ENCODE results near the gene SLC4A5. TPM values are rescaled to one million over a fixed set of nuclear protein-coding genes. Genes with fewer than 3 reads are reported as not detected.

SLC4A5 gene
- total and polyA plus RNA-seq, 7 donors, result under 0.01 to 12.2 (median 1.8) TPM

DNA sequence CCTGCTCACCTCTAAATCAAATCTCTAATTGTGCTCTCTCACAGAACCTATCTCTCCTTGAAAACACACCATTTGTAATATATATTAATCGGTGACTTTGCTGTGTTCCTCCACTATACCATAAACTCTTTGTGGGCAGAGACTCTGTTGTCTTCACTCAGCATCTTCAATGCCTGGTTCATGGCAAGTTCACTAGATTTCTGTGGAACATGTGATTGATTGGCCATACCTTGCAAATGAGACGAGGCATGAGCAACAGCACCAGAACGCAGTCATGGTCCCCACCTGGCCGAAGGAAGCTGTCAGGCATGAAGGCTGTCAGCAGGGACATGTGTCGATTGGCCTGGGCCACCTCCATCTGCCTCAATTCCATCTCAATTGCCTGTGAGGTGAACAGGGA, 25.3 kb upstream of the SLC4A5 start:
- TF ChIP-seq POLR2AphosphoS5 (IDR thresholded peaks at IDR 0.05) (no peak), POLR2A (IDR thresholded peaks at IDR 0.05) (no peak), EP300 (IDR thresholded peaks at IDR 0.05) (no peak)
- TF ChIP-seq, protein P1, sequence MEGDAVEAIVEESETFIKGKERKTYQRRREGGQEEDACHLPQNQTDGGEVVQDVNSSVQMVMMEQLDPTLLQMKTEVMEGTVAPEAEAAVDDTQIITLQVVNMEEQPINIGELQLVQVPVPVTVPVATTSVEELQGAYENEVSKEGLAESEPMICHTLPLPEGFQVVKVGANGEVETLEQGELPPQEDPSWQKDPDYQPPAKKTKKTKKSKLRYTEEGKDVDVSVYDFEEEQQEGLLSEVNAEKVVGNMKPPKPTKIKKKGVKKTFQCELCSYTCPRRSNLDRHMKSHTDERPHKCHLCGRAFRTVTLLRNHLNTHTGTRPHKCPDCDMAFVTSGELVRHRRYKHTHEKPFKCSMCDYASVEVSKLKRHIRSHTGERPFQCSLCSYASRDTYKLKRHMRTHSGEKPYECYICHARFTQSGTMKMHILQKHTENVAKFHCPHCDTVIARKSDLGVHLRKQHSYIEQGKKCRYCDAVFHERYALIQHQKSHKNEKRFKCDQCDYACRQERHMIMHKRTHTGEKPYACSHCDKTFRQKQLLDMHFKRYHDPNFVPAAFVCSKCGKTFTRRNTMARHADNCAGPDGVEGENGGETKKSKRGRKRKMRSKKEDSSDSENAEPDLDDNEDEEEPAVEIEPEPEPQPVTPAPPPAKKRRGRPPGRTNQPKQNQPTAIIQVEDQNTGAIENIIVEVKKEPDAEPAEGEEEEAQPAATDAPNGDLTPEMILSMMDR (IDR thresholded peaks at IDR 0.05), result no peak
- intact Hi-C loops (cut with DNase I), result no loop called here
- Histone ChIP-seq H3K36me3 (peaks cover 64 to 81% (median 78%) of the 10 kb centered on the region in 4 donors), H3K27ac (no peak overlapping the region), H3K27me3 (no peaks in the 10 kb centered on the region), H3K4me1 (peaks cover 0 to 11% (median 6%) of the 10 kb centered on the region in 4 donors), H3K9me3 (no peaks in the 10 kb centered on the region), H3K4me3 (no peak overlapping the region)
- DNase-seq, result no peak
- WGBS, 2 donors, result 96% methylated on average over 5 of the region's 5 CpGs

DNA sequence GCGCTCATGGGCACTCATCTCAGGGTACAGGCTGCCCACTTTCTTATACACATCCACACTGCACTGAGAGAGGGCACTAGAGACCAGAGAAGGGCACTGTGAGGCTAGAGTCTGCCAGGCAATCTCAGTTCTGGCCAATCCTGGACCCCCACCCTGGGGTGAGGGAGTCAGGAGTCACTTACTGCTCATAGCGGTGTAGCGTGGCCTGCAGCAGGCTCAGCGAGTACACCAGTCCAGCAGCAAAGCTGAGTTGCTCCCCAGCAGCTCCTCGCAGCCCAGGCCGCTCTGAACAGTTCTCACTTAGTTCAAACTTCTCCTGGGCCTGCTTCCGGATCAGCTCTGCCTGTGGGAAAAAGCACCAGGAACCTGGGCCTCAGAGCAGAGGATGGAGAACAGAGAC, 24.6 kb upstream of the SLC4A5 start:
- peaks cover 0 to 4% (median 0%) of the 10 kb centered on the region in 4 donors for H3K4me1 ChIP-seq
- H3K9me3 ChIP-seq, result no peaks in the 10 kb centered on the region
- TF ChIP-seq POLR2AphosphoS5 (IDR thresholded peaks at IDR 0.05) (no peak), POLR2A (IDR thresholded peaks at IDR 0.05) (no peak), EP300 (IDR thresholded peaks at IDR 0.05) (no peak)
- TF ChIP-seq, protein P1 (IDR thresholded peaks at IDR 0.05), result no peak
- DNase-seq, result peak; percentile 20
- peaks cover 69 to 88% (median 85%) of the 10 kb centered on the region in 4 donors for H3K36me3 ChIP-seq
- H3K4me3 ChIP-seq, result no peak overlapping the region
- WGBS, 2 donors, result 98% methylated on average over 7 of the region's 7 CpGs
- intact Hi-C loops (cut with DNase I), result no loop called here
- H3K27me3 ChIP-seq, result no peaks in the 10 kb centered on the region
- H3K27ac ChIP-seq, result no peak overlapping the region

DNA sequence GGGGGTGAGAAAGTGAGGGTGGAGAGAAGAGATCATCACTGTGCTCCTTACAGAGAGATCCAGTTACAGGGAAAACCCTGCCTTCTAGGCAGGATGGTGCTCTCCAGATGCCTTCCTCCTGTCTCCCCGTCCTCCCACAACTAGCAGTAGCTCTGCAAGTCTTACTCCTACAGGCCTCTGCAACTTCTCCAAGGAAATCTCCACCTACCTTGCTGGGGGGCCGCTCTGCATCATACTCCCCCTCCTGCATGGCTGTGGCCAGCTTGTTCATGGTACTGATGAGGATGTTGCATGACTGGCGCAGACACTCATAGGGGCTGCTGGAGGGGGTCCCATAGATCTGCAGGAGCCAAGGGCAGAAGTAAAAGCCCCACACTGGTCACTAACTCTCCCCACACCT, 22.8 kb upstream of the SLC4A5 start:
- no peaks in the 10 kb centered on the region for H3K27me3 ChIP-seq
- H3K27ac ChIP-seq, result no peak overlapping the region
- H3K4me3 ChIP-seq, result no peak overlapping the region
- intact Hi-C loops (cut with DNase I), result no loop called here
- H3K36me3 ChIP-seq, result peaks cover 74 to 100% (median 97%) of the 10 kb centered on the region in 4 donors
- 96 to 98% methylated on average over 3 of the region's 3 CpGs for WGBS, 2 donors
- no peak for DNase-seq
- TF ChIP-seq EP300 (IDR thresholded peaks at IDR 0.05) (no peak), POLR2AphosphoS5 (IDR thresholded peaks at IDR 0.05) (no peak), POLR2A (IDR thresholded peaks at IDR 0.05) (no peak)
- TF ChIP-seq, protein P1 (IDR thresholded peaks at IDR 0.05), result no peak
- no peaks in the 10 kb centered on the region for H3K9me3 ChIP-seq
- H3K4me1 ChIP-seq, result no peaks in the 10 kb centered on the region

DNA sequence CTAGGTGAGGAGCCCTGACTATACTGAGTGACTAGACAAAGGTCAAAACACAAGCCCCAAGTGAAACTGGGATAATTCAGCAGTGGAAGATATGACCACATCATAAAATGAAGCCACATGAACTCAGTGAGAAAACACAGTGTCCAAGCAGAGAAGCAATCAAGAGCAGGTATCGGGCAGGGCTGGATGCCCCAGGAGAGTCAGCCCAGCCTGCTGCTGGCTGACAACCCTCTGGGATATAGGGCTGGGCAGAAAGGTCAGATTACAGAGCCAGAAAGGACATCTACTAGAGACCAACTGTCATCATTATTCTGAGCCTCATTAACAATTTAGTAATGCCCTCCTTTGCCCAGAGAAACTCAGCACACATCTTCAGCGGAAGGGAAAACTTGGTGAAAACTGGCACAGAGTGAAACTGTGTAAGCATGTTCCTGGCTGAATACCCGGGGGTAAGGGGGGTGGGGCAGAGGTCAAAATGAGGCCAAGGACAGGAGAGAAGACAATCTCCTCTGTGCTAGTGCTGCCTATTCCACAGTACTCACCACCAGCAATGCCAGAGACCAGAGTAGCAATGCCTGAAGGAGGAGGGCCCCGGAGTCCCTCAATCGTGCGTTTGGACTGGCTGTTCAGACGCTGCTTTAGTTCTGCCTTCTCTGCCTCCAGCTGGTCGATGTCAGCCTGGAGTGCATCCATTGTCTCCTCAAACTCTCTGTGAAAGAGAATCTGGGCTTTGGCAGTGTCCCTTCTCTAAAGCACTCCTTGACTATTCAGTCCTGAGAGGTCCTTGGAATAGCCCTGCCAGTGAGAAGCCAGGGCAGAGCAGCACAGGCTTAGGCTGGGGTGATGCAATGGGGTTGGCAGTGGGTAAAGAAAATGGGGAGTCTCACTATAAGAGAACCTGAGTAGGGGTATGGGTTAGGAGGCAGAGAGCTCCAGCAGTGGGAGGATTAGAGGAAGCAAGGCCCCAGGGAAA, 21.6 kb upstream of the SLC4A5 start:
- Histone ChIP-seq H3K4me1 (no peaks in the 10 kb centered on the region), H3K36me3 (peaks cover 63 to 100% (median 96%) of the 10 kb centered on the region in 4 donors), H3K4me3 (no peak overlapping the region), H3K9me3 (no peaks in the 10 kb centered on the region), H3K27ac (no peak overlapping the region), H3K27me3 (no peaks in the 10 kb centered on the region)
- intact Hi-C loops (cut with DNase I), result no loop called here
- WGBS, 2 donors, result 81 to 83% methylated on average over 8 of the region's 8 CpGs
- TF ChIP-seq POLR2AphosphoS5 (IDR thresholded peaks at IDR 0.05) (no peak), POLR2A (IDR thresholded peaks at IDR 0.05) (no peak), EP300 (IDR thresholded peaks at IDR 0.05) (no peak)
- TF ChIP-seq, protein P1 (IDR thresholded peaks at IDR 0.05), result no peak
- DNase-seq, result peak; percentile 44
